ENCODE data around the gene STEAP4.

DNA sequence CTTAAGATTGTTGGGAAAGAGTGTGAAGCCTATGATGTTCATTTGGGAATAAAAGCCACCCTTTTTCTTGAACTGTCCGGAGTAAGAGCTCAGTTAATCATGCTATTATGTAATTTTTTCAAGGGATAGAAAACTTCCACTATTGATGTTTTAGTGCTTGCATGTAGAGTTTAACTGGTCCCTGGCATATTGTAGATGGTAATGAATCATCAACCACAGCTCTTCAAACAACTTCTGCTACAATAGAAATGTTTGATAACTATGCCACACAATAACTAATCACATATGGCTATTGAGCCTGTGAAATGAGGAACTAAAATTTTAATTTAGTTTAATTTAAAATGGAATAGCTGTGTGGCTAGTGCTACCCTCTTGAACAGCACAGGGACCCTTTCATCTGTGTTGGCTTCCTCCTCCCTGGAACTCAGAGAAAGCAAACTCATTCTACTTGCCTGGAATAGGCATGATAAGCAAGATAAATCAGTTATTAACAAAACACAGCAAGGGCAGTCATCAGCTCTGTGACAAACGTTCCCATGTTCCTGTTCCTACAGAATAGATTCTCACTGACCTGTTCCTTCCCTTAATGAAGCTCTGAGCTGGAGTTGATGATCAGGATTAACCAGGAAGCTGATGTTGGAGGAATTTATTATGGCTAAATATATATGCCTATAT lies 82.0 kb downstream of the STEAP4 start:
- TF ChIP-seq POLR2AphosphoS2 (IDR thresholded peaks at IDR 0.05; ENCODE audit: low read depth, low read length) (no peak), ZNF563 (CRISPR knock-in tag; IDR thresholded peaks at IDR 0.05) (no peak), HDAC6 (IDR thresholded peaks at IDR 0.05; ENCODE audit: low read depth, low read length) (no peak), KDM4B (CRISPR knock-in tag; IDR thresholded peaks at IDR 0.05) (no peak), ZNF124 (CRISPR knock-in tag; IDR thresholded peaks at IDR 0.05) (no peak), PCBP1 (IDR thresholded peaks at IDR 0.05; ENCODE audit: borderline replicate concordance, low read depth, low read length) (no peak), EP300 (IDR thresholded peaks at IDR 0.05; ENCODE audit: low read depth in 2 of 2, low read length in 2 of 2) (no peak), EP300 (CRISPR knock-in tag; IDR thresholded peaks at IDR 0.05; ENCODE audit: borderline replicate concordance) (no peak), TCF12 (IDR thresholded peaks at IDR 0.05) (no peak), TCF12 (CRISPR knock-in tag; IDR thresholded peaks at IDR 0.05) (no peak), MAZ (IDR thresholded peaks at IDR 0.05; ENCODE audit: borderline replicate concordance, low read depth, low read length) (no peak), MAZ (CRISPR knock-in tag; IDR thresholded peaks at IDR 0.05; ENCODE audit: low read depth) (no peak)
- TF ChIP-seq, protein P1, sequence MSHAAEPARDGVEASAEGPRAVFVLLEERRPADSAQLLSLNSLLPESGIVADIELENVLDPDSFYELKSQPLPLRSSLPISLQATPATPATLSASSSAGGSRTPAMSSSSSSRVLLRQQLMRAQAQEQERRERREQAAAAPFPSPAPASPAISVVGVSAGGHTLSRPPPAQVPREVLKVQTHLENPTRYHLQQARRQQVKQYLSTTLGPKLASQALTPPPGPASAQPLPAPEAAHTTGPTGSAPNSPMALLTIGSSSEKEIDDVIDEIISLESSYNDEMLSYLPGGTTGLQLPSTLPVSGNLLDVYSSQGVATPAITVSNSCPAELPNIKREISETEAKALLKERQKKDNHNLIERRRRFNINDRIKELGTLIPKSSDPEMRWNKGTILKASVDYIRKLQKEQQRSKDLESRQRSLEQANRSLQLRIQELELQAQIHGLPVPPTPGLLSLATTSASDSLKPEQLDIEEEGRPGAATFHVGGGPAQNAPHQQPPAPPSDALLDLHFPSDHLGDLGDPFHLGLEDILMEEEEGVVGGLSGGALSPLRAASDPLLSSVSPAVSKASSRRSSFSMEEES (CRISPR knock-in tag; IDR thresholded peaks at IDR 0.05), result no peak
- TF ChIP-seq, protein P2, sequence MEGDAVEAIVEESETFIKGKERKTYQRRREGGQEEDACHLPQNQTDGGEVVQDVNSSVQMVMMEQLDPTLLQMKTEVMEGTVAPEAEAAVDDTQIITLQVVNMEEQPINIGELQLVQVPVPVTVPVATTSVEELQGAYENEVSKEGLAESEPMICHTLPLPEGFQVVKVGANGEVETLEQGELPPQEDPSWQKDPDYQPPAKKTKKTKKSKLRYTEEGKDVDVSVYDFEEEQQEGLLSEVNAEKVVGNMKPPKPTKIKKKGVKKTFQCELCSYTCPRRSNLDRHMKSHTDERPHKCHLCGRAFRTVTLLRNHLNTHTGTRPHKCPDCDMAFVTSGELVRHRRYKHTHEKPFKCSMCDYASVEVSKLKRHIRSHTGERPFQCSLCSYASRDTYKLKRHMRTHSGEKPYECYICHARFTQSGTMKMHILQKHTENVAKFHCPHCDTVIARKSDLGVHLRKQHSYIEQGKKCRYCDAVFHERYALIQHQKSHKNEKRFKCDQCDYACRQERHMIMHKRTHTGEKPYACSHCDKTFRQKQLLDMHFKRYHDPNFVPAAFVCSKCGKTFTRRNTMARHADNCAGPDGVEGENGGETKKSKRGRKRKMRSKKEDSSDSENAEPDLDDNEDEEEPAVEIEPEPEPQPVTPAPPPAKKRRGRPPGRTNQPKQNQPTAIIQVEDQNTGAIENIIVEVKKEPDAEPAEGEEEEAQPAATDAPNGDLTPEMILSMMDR (CRISPR knock-in tag; IDR thresholded peaks at IDR 0.05), result no peak
- TF ChIP-seq, protein P3, sequence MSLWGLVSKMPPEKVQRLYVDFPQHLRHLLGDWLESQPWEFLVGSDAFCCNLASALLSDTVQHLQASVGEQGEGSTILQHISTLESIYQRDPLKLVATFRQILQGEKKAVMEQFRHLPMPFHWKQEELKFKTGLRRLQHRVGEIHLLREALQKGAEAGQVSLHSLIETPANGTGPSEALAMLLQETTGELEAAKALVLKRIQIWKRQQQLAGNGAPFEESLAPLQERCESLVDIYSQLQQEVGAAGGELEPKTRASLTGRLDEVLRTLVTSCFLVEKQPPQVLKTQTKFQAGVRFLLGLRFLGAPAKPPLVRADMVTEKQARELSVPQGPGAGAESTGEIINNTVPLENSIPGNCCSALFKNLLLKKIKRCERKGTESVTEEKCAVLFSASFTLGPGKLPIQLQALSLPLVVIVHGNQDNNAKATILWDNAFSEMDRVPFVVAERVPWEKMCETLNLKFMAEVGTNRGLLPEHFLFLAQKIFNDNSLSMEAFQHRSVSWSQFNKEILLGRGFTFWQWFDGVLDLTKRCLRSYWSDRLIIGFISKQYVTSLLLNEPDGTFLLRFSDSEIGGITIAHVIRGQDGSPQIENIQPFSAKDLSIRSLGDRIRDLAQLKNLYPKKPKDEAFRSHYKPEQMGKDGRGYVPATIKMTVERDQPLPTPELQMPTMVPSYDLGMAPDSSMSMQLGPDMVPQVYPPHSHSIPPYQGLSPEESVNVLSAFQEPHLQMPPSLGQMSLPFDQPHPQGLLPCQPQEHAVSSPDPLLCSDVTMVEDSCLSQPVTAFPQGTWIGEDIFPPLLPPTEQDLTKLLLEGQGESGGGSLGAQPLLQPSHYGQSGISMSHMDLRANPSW (CRISPR knock-in tag; IDR thresholded peaks at IDR 0.05; ENCODE audit: borderline replicate concordance), result no peak
- TF ChIP-seq, protein P4, sequence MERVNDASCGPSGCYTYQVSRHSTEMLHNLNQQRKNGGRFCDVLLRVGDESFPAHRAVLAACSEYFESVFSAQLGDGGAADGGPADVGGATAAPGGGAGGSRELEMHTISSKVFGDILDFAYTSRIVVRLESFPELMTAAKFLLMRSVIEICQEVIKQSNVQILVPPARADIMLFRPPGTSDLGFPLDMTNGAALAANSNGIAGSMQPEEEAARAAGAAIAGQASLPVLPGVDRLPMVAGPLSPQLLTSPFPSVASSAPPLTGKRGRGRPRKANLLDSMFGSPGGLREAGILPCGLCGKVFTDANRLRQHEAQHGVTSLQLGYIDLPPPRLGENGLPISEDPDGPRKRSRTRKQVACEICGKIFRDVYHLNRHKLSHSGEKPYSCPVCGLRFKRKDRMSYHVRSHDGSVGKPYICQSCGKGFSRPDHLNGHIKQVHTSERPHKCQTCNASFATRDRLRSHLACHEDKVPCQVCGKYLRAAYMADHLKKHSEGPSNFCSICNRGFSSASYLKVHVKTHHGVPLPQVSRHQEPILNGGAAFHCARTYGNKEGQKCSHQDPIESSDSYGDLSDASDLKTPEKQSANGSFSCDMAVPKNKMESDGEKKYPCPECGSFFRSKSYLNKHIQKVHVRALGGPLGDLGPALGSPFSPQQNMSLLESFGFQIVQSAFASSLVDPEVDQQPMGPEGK (CRISPR knock-in tag; IDR thresholded peaks at IDR 0.05), result no peak
